Activated B cell treated with CpG ODN at 0.5 μM for 24 hours (primary cell): ENCODE data around the gene CABP4. TPM values are rescaled to one million over a fixed set of nuclear protein-coding genes. Genes with fewer than 3 reads are reported as not detected.
"Not testable (repeated sequence)": the region's sequence is repeated elsewhere in the genome, so short reads cannot be mapped to it uniquely, and the experiment has no call there.

Experiments
- ATAC-seq: fragments of 200-7000 bp; cut with Tn5 transposase; one replicate; pipeline ENCODE4 v1.10.0; 2021; ENCODE audit warnings: low read depth, mild to moderate bottlenecking, moderate library complexity
- CTCF ChIA-PET: fragments of 350-600 bp; sonication (Branson Sonifier 250); formaldehyde crosslinking; loops from one replicate; lab custom pipeline; 2021; ENCODE audit warnings: antibody characterized with exemption; lab: Charles Lee
- POLR2A ChIA-PET: fragments of 350-600 bp; sonication (Branson Sonifier 250); formaldehyde crosslinking; loops from one replicate; lab custom pipeline; 2021; ENCODE audit warnings: antibody characterized with exemption; lab: Charles Lee
- DNase-seq: peaks from one replicate; pipeline ENCODE4 v3.0.0; 2022
- H3K27ac Mint-ChIP-seq: one replicate; pipeline ENCODE4 v1.8.0; 2020; ENCODE audit warnings: mixed read lengths
- H3K27me3 Mint-ChIP-seq: one replicate; pipeline ENCODE4 v1.8.0; 2021; ENCODE audit warnings: mixed read lengths
- H3K36me3 Mint-ChIP-seq: one replicate; pipeline ENCODE4 v1.8.0; 2021; ENCODE audit warnings: low read depth, mixed read lengths
- H3K4me1 Mint-ChIP-seq: one replicate; pipeline ENCODE4 v1.8.0; 2021; ENCODE audit warnings: mixed read lengths
- H3K4me3 Mint-ChIP-seq: one replicate; pipeline ENCODE4 v1.8.0; 2020; ENCODE audit warnings: mild to moderate bottlenecking, mixed read lengths
- H3K9me3 Mint-ChIP-seq: one replicate; pipeline ENCODE4 v1.8.0; 2020; ENCODE audit warnings: mixed read lengths
- intact Hi-C: fragments of 100-400 bp; cut with micrococcal nuclease; formaldehyde crosslinking; loops from one replicate; pipeline ENCODE4 v1.15.1; 2024
- total RNA-seq: library from RNA; stranded (reverse); gene quantifications from 2 replicates; pipeline ENCODE4 v1.2.3, GENCODE V29; 2022
- TF ChIP-seq, protein P1 (sequence below): fragments of 200-600 bp; IDR thresholded peaks from one replicate; pipeline ENCODE4 v1.8.0; 2022; ENCODE audit warnings: antibody characterized with exemption, mild to moderate bottlenecking

The CABP4 gene
- total RNA-seq, 1 donor from 2014 or later: 3.0 TPM

DNA sequence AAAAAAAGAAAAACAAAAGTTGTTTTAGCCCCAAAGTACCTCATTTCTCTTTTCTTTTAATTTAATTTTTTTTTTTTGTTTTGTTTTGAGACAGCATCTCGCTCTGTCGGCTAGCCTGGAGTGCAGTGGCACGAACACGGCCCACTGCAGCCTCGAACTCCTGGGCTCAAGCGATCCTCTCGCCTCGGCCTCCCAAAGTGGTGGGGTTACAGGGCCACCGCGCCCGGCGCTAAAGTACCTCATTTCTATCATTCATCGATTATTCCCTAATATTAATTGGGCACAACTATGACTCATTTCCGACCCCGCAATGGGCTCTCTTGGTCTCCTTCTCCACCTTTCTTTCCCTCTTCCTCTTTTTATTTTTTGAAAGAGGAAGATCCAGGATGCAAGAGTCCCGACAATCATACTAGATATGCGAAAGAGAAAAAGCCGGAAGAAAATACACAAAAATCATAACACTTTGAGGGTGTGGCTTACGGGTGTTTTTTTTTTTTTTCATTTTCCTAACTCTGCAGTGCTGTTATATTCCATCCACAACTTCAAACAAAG is 27.2 kb downstream of the CABP4 start:
- intact Hi-C loops: loop anchor here (1.0 to 2.0 kb wide), 4 partner anchors 13 to 80 kb away; partner anchors contain the start of genes RPS6KB2 and TMEM134
- H3K36me3 Mint-ChIP-seq: peaks cover 32% of the 10 kb centered on the region
- H3K27ac Mint-ChIP-seq: peak overlapping the region; percentile 98
- ChIA-PET POLR2A (interaction anchor here (0.6 to 11.1 kb wide), 30 partner anchors 8 to 242 kb away, joined by 3 to 189 read pairs (median 5); partner anchors contain the start of genes CDK2AP2, CORO1B, GSTP1 and PITPNM1), CTCF (interaction anchor here (0.7 kb wide), 1 partner anchor 46 kb away, joined by 3 read pairs; no protein-coding TSS in a partner anchor)
- no peak for DNase-seq
- H3K9me3 Mint-ChIP-seq: no peaks in the 10 kb centered on the region
- ATAC-seq: peak; percentile 8
- H3K4me1 Mint-ChIP-seq: peaks cover 50% of the 10 kb centered on the region
- H3K27me3 Mint-ChIP-seq: no peaks in the 10 kb centered on the region
- TF ChIP-seq, protein P1, sequence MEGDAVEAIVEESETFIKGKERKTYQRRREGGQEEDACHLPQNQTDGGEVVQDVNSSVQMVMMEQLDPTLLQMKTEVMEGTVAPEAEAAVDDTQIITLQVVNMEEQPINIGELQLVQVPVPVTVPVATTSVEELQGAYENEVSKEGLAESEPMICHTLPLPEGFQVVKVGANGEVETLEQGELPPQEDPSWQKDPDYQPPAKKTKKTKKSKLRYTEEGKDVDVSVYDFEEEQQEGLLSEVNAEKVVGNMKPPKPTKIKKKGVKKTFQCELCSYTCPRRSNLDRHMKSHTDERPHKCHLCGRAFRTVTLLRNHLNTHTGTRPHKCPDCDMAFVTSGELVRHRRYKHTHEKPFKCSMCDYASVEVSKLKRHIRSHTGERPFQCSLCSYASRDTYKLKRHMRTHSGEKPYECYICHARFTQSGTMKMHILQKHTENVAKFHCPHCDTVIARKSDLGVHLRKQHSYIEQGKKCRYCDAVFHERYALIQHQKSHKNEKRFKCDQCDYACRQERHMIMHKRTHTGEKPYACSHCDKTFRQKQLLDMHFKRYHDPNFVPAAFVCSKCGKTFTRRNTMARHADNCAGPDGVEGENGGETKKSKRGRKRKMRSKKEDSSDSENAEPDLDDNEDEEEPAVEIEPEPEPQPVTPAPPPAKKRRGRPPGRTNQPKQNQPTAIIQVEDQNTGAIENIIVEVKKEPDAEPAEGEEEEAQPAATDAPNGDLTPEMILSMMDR: no peak
- peak overlapping the region; percentile 93 for H3K4me3 Mint-ChIP-seq

DNA sequence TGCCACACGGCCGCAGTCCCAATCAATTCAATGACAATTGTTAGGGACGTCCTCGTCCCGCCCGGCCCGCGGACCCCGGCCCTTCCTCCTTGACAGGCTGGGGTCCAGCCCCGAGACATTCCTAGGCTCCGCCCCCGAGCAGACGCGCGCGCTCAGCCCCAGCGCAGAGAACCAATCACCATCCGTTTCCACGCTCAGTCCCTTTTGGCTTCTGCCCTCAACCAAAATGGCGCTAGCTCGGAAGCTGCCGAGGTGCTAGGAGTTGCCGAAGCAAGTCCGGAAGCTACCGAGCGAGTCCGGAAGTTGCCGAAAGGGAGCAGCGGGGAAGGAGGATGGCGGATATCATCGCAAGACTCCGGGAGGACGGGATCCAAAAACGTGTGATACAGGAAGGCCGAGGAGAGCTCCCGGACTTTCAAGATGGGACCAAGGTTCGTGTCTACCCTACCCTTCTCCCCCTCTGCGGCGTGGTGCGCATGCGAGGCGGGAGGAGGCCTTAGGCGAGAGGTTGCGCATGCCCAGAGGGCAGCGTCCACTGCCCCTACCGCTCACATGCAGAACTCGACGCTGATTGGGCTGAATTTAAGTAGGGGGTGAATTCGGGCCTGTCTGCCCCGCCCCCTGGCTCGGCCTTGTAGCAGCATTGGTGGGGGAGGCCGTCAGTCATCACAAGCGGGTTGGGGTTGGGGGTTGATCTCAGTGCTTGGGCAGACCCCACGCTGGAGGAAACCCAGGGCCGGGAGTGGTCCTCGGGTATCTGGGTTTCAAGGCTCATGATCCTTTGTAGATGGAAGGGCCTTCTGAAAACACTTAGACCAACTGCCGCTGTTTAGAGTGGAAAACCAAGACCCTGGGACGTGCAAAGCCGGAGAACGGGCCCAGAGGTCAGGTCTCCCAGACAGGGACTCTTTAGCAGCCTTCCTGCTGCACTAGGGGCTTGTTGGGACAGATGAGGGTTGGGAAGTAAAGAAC is 28.0 kb downstream of the CABP4 start, which contains the start of gene AIP:
Gene AIP (plus strand): TSS at position 200 of the 972 bp plus-strand sequence. CDS start 133 bp downstream, at position 333.
- intact Hi-C loops: loop anchor here (1.0 to 2.0 kb wide), 6 partner anchors 14 to 130 kb away; partner anchors contain the start of genes POLD4, RPS6KB2 and TMEM134
- peaks cover 58% of the 10 kb centered on the region for H3K4me1 Mint-ChIP-seq

DNA sequence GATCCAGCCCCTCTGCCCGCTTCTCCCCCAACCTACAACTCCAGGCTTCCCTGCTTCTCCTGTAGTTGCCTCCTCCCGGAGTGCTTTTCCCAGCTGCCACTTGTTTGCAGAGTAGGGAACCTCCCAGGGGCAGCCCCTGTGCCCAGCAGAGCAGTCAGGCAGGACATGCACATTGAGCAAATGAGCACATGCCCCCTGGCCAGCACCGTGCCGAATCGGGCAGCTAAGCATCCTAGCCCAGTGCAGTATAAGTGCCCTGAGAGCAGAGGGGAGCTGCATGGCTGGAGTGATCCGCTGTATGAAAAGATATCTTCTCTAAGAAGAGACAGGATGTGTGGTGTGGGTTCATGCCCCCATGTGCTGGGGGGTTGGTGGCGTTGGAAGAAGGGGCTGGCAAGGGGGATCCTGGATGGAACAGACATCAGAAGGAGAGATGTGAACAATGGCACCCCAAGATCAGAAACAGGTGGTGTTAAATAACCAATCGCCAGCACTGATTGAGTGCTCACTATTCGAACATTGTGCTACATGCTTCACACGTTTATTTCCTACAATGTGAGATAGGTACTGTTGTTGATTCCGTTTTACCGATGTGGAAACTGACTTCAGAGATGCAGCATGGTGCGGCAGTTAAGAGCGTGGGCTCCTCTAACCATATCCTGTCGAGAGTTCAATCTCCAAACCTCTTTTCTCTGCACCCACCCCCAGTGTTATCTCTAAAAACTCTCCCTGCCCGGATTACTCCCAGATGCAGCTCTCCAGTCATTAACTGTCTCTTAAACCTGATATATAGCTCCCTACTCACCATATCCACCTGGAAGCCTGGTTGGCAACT is 28.9 kb downstream of the CABP4 start:
- TF ChIP-seq, protein P1: no peak
- Mint-ChIP-seq H3K27me3 (no peaks in the 10 kb centered on the region), H3K4me1 (peaks cover 60% of the 10 kb centered on the region), H3K4me3 (peak overlapping the region; percentile 93), H3K36me3 (peaks cover 49% of the 10 kb centered on the region), H3K9me3 (no peaks in the 10 kb centered on the region), H3K27ac (peak overlapping the region; percentile 98)
- ChIA-PET POLR2A (interaction anchor here (0.6 to 11.1 kb wide), 18 partner anchors 10 to 133 kb away, joined by 3 to 189 read pairs (median 10); partner anchors contain the start of genes CORO1B, GSTP1, POLD4 and PPP1CA), CTCF (interaction anchor here (0.6 to 1.4 kb wide), 2 partner anchors 16 to 142 kb away, joined by 3 to 6 read pairs; no protein-coding TSS in a partner anchor)
- intact Hi-C loops: loop anchor here (1.0 to 2.0 kb wide), 4 partner anchors 48 to 131 kb away; partner anchors contain the start of genes POLD4 and RPS6KB2
- ATAC-seq (no peak), DNase-seq (peak; percentile 34)

More for the DNA sequence above, 28.0 kb downstream of the CABP4 start, which contains the start of gene AIP:
- H3K27me3 Mint-ChIP-seq: no peaks in the 10 kb centered on the region
- TF ChIP-seq, protein P1: no peak
- ATAC-seq (peak; percentile 85), DNase-seq (peak; percentile 87)
- ChIA-PET POLR2A (interaction anchor here (0.6 to 11.1 kb wide), 31 partner anchors 8 to 243 kb away, joined by 3 to 189 read pairs (median 5); partner anchors contain the start of genes CDK2AP2, CORO1B, GSTP1 and PITPNM1), CTCF (interaction anchor here (0.7 to 1.4 kb wide), 2 partner anchors 15 to 46 kb away, joined by 3 read pairs; no protein-coding TSS in a partner anchor)
- no peaks in the 10 kb centered on the region for H3K9me3 Mint-ChIP-seq
- H3K27ac Mint-ChIP-seq: peak within 1 kb of the TSS; percentile 98
- peaks cover 40% of the 10 kb centered on the region for H3K36me3 Mint-ChIP-seq
- peak within 1 kb of the TSS; percentile 93 for H3K4me3 Mint-ChIP-seq

DNA sequence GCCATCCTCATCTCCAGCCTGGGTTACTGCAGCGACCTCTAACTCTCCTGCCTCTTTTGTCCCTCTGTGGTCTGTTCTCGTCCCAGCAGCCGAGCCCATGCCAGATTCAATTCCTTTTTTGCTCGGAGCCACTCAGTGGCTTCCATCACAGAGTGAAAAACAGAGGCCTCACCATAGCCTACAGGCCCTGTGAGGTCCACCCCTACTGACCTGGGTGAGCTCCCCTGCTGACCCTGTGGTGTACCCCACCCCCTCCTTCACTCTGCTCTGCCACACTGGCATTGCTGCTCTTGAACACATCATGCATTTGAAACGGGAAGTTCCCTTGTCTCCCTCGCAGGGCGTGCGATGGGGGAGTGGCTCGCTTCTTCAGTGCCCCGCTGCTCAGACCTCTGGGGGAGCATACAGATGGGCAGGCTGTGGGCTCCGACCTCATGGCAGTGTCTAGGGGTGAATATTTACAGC is 29.7 kb downstream of the CABP4 start:
- H3K27me3 Mint-ChIP-seq: no peaks in the 10 kb centered on the region
- no peaks in the 10 kb centered on the region for H3K9me3 Mint-ChIP-seq
- peaks cover 60% of the 10 kb centered on the region for H3K4me1 Mint-ChIP-seq
- TF ChIP-seq, protein P1: no peak
- DNase-seq (peak; percentile 57), ATAC-seq (peak; percentile 35)
- H3K27ac Mint-ChIP-seq: peak overlapping the region; percentile 98
- H3K4me3 Mint-ChIP-seq: peak overlapping the region; percentile 93
- ChIA-PET POLR2A (interaction anchor here (0.9 to 11.1 kb wide), 13 partner anchors 16 to 133 kb away, joined by 3 to 189 read pairs (median 15); partner anchors contain the start of genes PITPNM1, POLD4, PPP1CA and PTPRCAP), CTCF (interaction anchor here (1.5 kb wide), 1 partner anchor 83 kb away, joined by 9 read pairs; the partner anchor contains the start of gene PPP1CA)
- intact Hi-C loops: loop anchor here (1.0 kb wide), 1 partner anchor 20 kb away; the partner anchor contains the start of gene PITPNM1
- peaks cover 55% of the 10 kb centered on the region for H3K36me3 Mint-ChIP-seq

DNA sequence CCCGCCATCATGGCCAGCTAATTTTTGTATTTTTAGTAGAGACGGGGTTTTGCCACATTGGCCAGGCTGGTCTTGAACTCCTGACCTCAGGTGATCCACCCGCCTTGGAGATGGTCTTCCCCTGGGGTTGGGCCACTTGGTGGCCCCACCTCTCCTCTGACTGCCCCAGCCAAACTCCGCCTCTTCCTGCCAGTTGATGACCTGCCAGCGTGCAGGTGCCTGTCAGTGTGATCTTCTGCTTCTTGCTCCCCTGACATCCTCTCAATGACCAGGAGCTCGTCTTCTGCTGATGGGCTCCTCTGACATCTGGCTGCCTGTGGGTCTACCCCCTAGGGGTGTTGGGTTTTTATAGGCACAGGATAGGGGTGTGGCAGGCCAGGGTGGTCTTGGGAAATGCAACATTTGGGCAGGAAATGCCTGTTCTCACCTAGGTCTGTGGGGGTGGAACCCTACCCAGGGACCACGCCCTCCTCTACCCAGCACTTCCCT is 30.8 kb downstream of the CABP4 start:
- Mint-ChIP-seq H3K4me1 (peaks cover 60% of the 10 kb centered on the region), H3K27ac (peak overlapping the region; percentile 98), H3K4me3 (peak overlapping the region; percentile 61), H3K36me3 (peaks cover 65% of the 10 kb centered on the region)
- not testable (repeated sequence) for ATAC-seq, DNase-seq, H3K9me3 Mint-ChIP-seq, H3K27me3 Mint-ChIP-seq
- ChIA-PET POLR2A (interaction anchor here (0.7 to 11.1 kb wide), 16 partner anchors 14 to 114 kb away, joined by 3 to 189 read pairs (median 6); partner anchors contain the start of genes PITPNM1, PPP1CA, PTPRCAP and TMEM134), CTCF (interaction anchor here (0.7 to 1.5 kb wide), 3 partner anchors 49 to 106 kb away, joined by 4 to 9 read pairs (median 5); partner anchors contain the start of genes PPP1CA and PTPRCAP)
- intact Hi-C loops: loop anchor here (1.0 kb wide), 1 partner anchor 19 kb away; the partner anchor contains the start of gene PITPNM1
